Measurements from ENCODE around the gene PTPRD. TPM values are rescaled to one million over a fixed set of nuclear protein-coding genes. Genes with fewer than 3 reads are reported as not detected.

PTPRD gene
- total and polyA plus RNA-seq, 2 of the 4 experiments (the other 2 are of a cell fraction), result 0.07 to 0.18 TPM

DNA sequence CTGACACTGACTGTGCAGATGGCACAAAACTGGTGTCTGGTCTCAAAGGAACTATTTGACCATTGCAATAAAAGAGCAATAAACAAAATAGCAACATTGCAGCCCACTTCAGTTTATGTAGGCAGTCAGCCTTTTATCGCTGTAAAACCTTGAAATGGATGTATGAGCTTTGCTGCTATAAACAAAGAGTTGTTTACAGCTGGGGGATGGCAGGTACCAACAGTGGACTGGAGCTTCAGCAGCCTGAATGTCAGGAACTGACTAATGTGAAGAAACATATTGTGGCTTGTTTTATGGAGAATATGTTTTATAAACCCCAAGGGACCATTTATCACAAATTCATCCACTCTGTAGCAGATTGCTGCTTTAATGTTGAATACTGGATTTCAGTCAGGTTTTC is 78.0 kb downstream of the PTPRD start:
- Histone ChIP-seq H2BK120ac (ENCODE audit: low read depth, low read length) (no peak overlapping the region), H2BK5ac (ENCODE audit: low read depth, low read length, poor library complexity, severe bottlenecking) (no peak overlapping the region), H3K4ac (ENCODE audit: low read depth, low read length) (no peak overlapping the region), H3K36me3 (ENCODE audit: control insufficient read depth, insufficient read depth, low read length) (no peaks in the 10 kb centered on the region), H2AK9ac (replicated peaks; ENCODE audit: low read depth, low read length, poor library complexity) (no peak overlapping the region), H2BK20ac (ENCODE audit: low read depth, low read length) (no peak overlapping the region), H3K79me1 (ENCODE audit: low read depth in 1 of 2, low read length in 2 of 2) (no peaks in the 10 kb centered on the region), H4K20me1 (ENCODE audit: insufficient read depth, low read length) (no peaks in the 10 kb centered on the region), H2BK15ac (ENCODE audit: low read depth, low read length) (no peak overlapping the region), H4K91ac (ENCODE audit: insufficient read depth, low read depth, low read length) (no peak overlapping the region), H3K9me1 (ENCODE audit: insufficient read depth, low read length) (no peaks in the 10 kb centered on the region), H2AK5ac (ENCODE audit: low read depth, low read length) (no peak overlapping the region), H3K56ac (ENCODE audit: extremely low read depth, insufficient read depth, low read length) (no peak overlapping the region), H3K9me3 (ENCODE audit: control insufficient read depth, insufficient read depth, low read length) (peaks cover 4% of the 10 kb centered on the region), H4K5ac (ENCODE audit: low read depth, low read length) (no peak overlapping the region), H3K4me2 (ENCODE audit: low read depth, low read length) (no peak overlapping the region), H3K18ac (ENCODE audit: low read depth, low read length) (no peak overlapping the region), H3K23ac (ENCODE audit: low read depth, low read length) (no peak overlapping the region), H3K27me3 (ENCODE audit: control insufficient read depth, insufficient read depth, low read length) (no peaks in the 10 kb centered on the region), H3K4me1 (ENCODE audit: control insufficient read depth, insufficient read depth, low read length) (no peaks in the 10 kb centered on the region), H4K8ac (ENCODE audit: low read depth in 2 of 2, low read length in 2 of 2) (no peak overlapping the region), H3K14ac (replicated peaks; ENCODE audit: low read depth, low read length) (no peak overlapping the region), H3K4me3 (ENCODE audit: insufficient read depth, low read depth, low read length) (no peak overlapping the region), H3K27ac (ENCODE audit: insufficient read depth, low read length) (no peak overlapping the region), H3K9ac (ENCODE audit: low read depth, low read length) (no peak overlapping the region), H2AFZ (replicated peaks; ENCODE audit: low read length, poor library complexity) (no peak overlapping the region)
- ChIA-PET CTCF (no interaction called here), POLR2A (ENCODE audit: unreplicated experiment) (no interaction called here)
- in situ Hi-C loops (cut with MboI; ENCODE audit: low sequenced_read_pairs) (no loop called here), dilution Hi-C loops (cut with HindIII; ENCODE audit: low sequenced_read_pairs, unreplicated experiment) (no loop called here), intact Hi-C loops (cut with micrococcal nuclease) (no loop called here)
- DNase-seq (no peak), ATAC-seq (ENCODE audit: low read depth) (no peak)
- BruUV-seq (replicated peaks), result no TSS peak
- no peak for TF ChIP-seq CHD1 (IDR thresholded peaks at IDR 0.05; ENCODE audit: low read depth, low read length)
- no peak for TF ChIP-seq RCOR1 (IDR thresholded peaks at IDR 0.05; ENCODE audit: insufficient replicate concordance, low read length)
- TF ChIP-seq RAD21 (IDR thresholded peaks at IDR 0.05; ENCODE audit: low read length), result no peak
- no peak for TF ChIP-seq MAFK (IDR thresholded peaks at IDR 0.05; ENCODE audit: low read depth, low read length)
- TF ChIP-seq BHLHE40 (IDR thresholded peaks at IDR 0.05; ENCODE audit: low read depth, low read length), result no peak
- TF ChIP-seq CTCF (conservative IDR thresholded peaks at IDR 0.05; ENCODE audit: low read depth, low read length), result no peak
- TF ChIP-seq NFE2L2 (IDR thresholded peaks at IDR 0.05; ENCODE audit: low read depth, low read length), result no peak
- TF ChIP-seq MXI1 (IDR thresholded peaks at IDR 0.05; ENCODE audit: borderline replicate concordance, low read depth, low read length), result no peak
- no peak for TF ChIP-seq SMC3 (IDR thresholded peaks at IDR 0.05; ENCODE audit: low read depth, low read length)
- TF ChIP-seq MAZ (IDR thresholded peaks at IDR 0.05; ENCODE audit: borderline replicate concordance, low read depth, low read length), result no peak
- TF ChIP-seq CEBPB (IDR thresholded peaks at IDR 0.05; ENCODE audit: low read depth, low read length), result no peak
- no CpG with 5 or more reads among the region's 1 CpG for WGBS, 2 experiments (ENCODE audit: extremely low coverage in 2 of 2, insufficient read length in 1 of 2)
